ENCODE measurements around the gene FLNB.

FLNB gene

GRCh38 chr3:58058361-58059263 is 50.4 kb downstream of the FLNB start:
- TF ChIP-seq ISL1 (CRISPR knock-in tag; IDR thresholded peaks at IDR 0.05) (no peak), PPARA (CRISPR knock-in tag; IDR thresholded peaks at IDR 0.05; ENCODE audit: borderline replicate concordance) (no peak), CSRNP3 (CRISPR knock-in tag; IDR thresholded peaks at IDR 0.05) (no peak), ESRRG (CRISPR knock-in tag; IDR thresholded peaks at IDR 0.05) (no peak), GLIS3 (CRISPR knock-in tag; IDR thresholded peaks at IDR 0.05) (no peak)
- ATAC-seq = 0 out of 3 replicates have a peak, but pooled peaks have one; percentile 2

DNA sequence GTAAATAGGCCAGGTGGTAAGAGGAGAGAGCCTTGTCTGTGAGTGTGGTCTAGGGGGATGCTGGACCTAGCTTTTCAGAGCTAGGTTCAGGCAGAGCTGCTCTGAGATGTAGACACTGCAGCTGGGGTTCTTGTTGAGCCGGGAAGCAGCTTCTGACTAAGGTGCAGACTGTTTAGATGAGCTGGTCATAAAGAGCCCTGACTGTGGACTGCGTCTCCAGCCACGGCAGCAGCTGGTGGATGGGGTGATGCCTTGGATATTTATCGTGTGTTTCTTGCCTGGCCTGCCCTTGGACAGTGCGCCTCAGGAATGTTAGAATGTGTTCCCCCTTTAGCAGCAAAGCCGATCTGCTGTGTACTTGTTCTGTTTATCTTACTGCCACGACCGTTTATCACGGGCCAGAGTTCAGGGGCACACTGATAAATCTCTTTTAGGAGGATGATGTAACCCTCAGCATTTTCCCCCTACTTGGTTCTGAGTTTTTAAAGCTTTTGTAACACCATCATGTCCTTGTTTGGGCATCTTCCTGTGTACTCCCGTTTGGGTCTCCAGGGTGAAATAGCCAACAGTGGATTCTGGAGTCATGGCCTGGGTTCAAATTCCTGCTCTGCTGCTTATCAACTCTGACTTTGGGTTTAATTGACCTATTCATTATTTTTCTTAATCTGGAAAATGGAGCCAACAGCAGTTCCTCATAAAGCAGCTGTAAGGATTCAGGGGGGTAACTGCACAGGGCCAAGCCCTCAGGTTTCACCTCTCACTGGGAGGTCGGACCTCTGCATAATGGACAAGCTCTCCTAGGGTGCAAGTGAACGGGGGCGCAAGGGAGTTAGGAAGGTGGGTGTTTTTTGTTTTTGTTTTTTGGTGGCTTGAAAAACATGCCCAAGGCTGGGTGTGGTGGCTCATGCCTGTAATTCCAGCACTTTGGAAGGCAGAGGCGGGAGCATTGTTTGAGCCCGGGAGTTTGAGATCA is 51.4 kb downstream of the FLNB start:
- TF ChIP-seq ISL1 (CRISPR knock-in tag; IDR thresholded peaks at IDR 0.05) (no peak), ZFP30 (CRISPR knock-in tag; IDR thresholded peaks at IDR 0.05) (no peak), CREB5 (CRISPR knock-in tag; IDR thresholded peaks at IDR 0.05; ENCODE audit: low read depth) (no peak), GLIS3 (CRISPR knock-in tag; IDR thresholded peaks at IDR 0.05) (no peak), RARB (CRISPR knock-in tag; IDR thresholded peaks at IDR 0.05) (no peak), BACH2 (CRISPR knock-in tag; IDR thresholded peaks at IDR 0.05; ENCODE audit: borderline replicate concordance) (no peak), TCF4 (CRISPR knock-in tag; IDR thresholded peaks at IDR 0.05; ENCODE audit: borderline replicate concordance) (no peak), ZNF70 (CRISPR knock-in tag; IDR thresholded peaks at IDR 0.05) (no peak), ZNF8 (CRISPR knock-in tag; IDR thresholded peaks at IDR 0.05) (no peak), ZNF565 (CRISPR knock-in tag; conservative IDR thresholded peaks at IDR 0.05; ENCODE audit: low read depth) (no peak), ARNTL (CRISPR knock-in tag; IDR thresholded peaks at IDR 0.05; ENCODE audit: borderline replicate concordance, low read depth) (no peak), TOX (CRISPR knock-in tag; IDR thresholded peaks at IDR 0.05; ENCODE audit: borderline replicate concordance) (no peak), PPARA (CRISPR knock-in tag; IDR thresholded peaks at IDR 0.05; ENCODE audit: borderline replicate concordance) (no peak), SNAI2 (CRISPR knock-in tag; IDR thresholded peaks at IDR 0.05) (no peak), OSR1 (CRISPR knock-in tag; IDR thresholded peaks at IDR 0.05) (no peak), CSDC2 (CRISPR knock-in tag; IDR thresholded peaks at IDR 0.05) (no peak), PATZ1 (CRISPR knock-in tag; IDR thresholded peaks at IDR 0.05; ENCODE audit: borderline replicate concordance) (no peak)
- TF ChIP-seq, protein P1, sequence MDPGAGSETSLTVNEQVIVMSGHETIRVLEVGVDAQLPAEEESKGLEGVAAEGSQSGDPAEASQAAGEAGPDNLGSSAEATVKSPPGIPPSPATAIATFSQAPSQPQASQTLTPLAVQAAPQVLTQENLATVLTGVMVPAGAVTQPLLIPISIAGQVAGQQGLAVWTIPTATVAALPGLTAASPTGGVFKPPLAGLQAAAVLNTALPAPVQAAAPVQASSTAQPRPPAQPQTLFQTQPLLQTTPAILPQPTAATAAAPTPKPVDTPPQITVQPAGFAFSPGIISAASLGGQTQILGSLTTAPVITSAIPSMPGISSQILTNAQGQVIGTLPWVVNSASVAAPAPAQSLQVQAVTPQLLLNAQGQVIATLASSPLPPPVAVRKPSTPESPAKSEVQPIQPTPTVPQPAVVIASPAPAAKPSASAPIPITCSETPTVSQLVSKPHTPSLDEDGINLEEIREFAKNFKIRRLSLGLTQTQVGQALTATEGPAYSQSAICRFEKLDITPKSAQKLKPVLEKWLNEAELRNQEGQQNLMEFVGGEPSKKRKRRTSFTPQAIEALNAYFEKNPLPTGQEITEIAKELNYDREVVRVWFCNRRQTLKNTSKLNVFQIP (CRISPR knock-in tag; IDR thresholded peaks at IDR 0.05; ENCODE audit: borderline replicate concordance, low read depth) = no peak
- TF ChIP-seq, protein P2, sequence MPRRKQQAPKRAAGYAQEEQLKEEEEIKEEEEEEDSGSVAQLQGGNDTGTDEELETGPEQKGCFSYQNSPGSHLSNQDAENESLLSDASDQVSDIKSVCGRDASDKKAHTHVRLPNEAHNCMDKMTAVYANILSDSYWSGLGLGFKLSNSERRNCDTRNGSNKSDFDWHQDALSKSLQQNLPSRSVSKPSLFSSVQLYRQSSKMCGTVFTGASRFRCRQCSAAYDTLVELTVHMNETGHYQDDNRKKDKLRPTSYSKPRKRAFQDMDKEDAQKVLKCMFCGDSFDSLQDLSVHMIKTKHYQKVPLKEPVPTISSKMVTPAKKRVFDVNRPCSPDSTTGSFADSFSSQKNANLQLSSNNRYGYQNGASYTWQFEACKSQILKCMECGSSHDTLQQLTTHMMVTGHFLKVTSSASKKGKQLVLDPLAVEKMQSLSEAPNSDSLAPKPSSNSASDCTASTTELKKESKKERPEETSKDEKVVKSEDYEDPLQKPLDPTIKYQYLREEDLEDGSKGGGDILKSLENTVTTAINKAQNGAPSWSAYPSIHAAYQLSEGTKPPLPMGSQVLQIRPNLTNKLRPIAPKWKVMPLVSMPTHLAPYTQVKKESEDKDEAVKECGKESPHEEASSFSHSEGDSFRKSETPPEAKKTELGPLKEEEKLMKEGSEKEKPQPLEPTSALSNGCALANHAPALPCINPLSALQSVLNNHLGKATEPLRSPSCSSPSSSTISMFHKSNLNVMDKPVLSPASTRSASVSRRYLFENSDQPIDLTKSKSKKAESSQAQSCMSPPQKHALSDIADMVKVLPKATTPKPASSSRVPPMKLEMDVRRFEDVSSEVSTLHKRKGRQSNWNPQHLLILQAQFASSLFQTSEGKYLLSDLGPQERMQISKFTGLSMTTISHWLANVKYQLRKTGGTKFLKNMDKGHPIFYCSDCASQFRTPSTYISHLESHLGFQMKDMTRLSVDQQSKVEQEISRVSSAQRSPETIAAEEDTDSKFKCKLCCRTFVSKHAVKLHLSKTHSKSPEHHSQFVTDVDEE (CRISPR knock-in tag; IDR thresholded peaks at IDR 0.05) = no peak
- peak; percentile 75 for ATAC-seq

All from SK-N-SH treated with all-trans-retinoic acid at 6 μM for 48 hours (cell line).